Activated T-cell treated with anti-CD3 and anti-CD28 coated beads for 48 hours (primary cell): Measurements from ENCODE around the gene FUCA2.
"Not testable (repeated sequence)": the region's sequence is repeated elsewhere in the genome, so short reads cannot be mapped to it uniquely, and the experiment has no call there.

Experiments
- DNase-seq: peaks from one replicate; pipeline ENCODE4 v3.0.0-alpha.2; 2020; ENCODE audit warnings: low read depth

Gene FUCA2

DNA sequence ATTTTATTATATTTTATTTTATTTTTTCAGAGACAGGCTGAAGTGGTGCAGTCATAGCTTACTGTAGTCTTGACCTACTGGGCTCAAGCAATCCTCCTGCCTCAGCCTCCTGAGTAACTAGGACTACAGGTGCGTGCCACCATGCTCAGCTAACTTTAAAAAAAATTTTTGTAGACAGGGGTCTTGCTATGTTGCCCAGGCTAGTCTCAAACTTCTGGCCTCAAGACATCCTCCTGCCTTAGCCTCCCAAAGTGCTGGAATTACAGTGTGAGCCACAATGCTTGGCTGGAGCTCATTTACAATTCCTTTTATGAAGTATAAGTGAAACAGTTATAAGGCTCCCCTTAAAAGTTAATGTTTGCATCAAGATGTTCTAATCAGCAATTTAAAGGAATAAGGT lies 14.5 kb downstream of the FUCA2 start:
- no peak for DNase-seq

DNA sequence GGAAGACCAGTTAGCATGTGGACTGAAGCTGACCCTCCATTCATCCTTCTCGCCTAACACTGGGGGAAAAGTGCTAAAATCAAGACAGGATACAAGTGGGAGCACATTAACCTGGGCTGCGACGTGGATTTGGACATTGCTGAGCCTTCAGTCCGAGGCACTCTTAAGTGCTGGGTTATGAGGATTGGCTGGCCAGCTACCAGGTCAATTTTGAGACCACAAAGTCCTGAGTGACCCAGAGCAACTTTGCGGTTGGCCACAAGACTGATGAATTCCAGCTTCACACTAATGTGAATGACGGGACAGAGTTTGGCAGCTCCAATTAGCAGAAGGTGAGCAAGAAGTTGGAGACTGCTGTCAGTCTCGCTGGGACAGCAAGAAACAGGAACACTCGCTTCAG lies 20.7 kb downstream of the FUCA2 start:
- no peak for DNase-seq

DNA sequence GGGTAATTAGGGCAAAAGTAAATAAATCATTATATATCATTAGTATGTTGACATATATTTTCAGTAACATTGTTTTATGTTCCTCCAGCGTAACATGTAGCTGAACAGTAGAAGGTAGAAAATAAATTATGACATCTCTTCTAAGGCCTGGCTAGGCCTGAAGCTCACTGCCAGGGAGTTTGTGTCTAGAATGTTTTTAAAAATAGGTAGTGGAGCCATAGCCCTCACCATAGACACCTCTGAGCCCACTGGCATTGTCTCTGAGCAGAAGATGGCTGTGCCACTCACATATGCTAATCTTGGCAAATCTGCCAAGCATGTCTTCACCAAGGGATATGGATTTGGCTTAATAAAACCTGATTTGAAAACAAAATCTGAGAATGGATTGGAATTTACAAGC lies 21.3 kb downstream of the FUCA2 start:
- DNase-seq = no peak

DNA sequence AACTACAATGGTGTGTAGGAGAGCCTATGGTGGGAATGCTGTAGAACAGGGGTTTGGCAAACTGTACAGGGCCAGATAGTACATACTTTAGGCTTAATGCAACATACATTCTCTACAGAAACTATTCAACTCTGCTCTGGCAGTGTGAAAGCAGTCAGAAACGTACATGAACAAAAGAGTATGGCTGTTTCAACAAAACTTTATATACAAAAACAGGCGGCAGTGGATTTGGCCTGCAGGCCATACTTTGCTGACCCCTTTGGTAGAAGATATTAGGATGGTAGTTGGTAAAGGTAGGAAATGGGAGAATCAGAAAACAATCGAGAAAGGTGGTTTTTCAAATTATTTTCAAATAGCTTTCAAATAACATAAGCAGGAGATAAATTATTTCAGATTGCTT lies 24.8 kb downstream of the FUCA2 start:
- no peak for DNase-seq

DNA sequence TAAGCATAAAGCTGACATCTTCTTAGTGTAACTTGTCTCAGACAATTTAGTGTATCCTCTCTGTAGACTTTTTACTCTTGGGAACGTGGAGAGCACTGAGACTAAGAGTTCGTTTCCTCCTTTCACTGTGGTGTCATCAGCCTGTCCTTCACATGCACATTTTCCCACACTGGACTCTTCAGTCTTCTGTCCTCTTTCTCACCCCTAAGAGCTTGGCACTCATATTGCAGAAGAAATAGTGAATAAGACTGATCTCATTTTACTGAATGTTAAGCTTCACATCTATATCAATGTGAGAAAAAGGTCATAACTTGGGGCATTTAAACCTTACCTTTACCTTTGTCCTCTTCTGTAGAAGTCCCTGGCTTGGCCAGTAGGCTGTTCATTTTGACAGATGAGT lies 25.6 kb downstream of the FUCA2 start:
- DNase-seq = no peak

DNA sequence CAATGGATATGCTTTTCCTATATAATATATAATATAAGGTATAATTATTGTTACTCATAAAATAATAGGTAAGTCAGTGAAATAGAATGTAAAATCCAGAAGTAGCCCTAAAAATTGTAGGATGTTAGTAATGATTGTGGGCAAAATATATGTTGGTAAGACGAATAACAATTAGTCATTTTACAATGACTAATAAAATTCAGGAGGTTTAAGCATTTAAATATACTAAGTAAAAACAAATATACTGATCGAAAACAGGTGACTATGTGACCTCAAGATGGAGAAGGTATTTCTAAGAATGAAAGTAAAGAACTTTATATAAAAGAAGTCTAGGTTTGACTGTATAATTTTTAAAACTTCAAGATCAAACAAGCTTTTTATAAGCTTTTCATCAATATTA lies 28.9 kb downstream of the FUCA2 start:
- no peak for DNase-seq

- DNase-seq = no peak
Observed at GRCh38 chr6:143478479-143479062, 32.9 kb downstream of the FUCA2 start.

- no peak for DNase-seq
Observed at GRCh38 chr6:143476545-143476944, 35.0 kb downstream of the FUCA2 start.

- no peak for DNase-seq
Observed at GRCh38 chr6:143471822-143472221, 39.7 kb downstream of the FUCA2 start.

- DNase-seq = not testable (repeated sequence)
Observed at GRCh38 chr6:143468823-143469222, 42.7 kb downstream of the FUCA2 start.

DNA sequence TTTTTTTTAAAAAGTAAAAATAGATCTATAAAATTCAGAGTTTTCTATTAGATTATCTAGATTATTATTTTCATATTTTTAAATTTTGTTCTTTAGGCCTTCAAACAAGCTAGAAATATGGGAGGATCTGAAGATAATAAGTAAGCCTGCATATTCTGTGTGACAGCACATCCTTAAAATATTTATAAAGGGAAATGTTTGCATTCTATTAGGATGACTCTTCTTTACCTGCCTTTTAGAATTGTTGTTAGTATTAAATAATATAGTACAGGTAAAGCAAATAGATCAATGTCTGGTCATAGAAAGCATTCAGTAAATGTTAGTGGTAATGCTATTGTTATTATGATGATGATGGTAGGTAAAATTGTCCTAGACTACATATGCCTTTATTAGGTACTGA lies 43.5 kb downstream of the FUCA2 start:
- DNase-seq = no peak

- DNase-seq = no peak
Observed at GRCh38 chr6:143465546-143465945, 46.0 kb downstream of the FUCA2 start.

GRCh38 chr6:143457563-143458359 lies 53.8 kb downstream of the FUCA2 start:
- DNase-seq = no peak

- no peak for DNase-seq
Observed at GRCh38 chr6:143451531-143451930, 60.0 kb downstream of the FUCA2 start.

DNA sequence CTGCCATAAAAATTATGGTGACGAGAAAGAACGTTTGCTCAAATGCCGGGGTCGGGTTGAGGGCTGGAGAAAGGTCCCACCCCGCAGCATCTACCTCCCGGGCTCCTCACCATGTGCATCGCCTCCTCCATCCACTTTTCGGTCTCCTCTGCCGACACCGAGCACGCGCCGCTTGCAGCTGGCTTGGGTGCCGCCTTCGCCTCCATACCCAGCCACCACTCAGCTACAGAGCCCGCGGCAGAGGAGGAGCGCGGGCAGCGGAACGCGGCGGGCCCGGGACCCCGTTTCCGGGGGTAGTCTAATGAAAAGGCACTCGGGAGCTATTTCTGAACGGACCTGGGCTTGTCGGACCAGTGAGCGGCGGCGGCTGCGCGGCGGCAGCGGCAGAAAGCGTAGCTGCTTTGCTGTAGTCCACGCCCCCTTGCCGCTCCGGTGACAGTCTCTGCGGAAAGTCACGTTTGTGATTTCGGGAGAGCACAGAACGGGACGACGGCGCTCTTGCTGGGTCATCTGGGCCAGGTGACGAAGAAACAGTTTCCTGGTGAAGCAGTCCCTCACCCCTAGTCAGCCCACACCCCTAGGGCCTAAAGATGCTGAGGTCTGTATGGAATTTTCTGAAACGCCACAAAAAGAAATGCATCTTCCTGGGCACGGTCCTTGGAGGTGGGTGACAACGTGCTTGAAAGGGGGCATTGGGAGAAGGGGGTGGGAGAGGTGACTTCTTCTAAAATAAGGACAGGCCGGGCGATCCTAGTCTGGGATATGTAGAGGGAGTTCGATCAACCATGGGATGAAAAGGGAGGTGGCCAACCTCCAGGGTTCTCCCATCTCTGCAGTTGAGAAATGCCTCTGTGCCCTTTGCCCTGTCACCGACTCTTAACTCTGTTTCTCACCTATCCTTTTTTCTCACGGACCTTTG lies 60.8 kb downstream of the FUCA2 start, which contains the start of the genes ADAT2 and PEX3:
Gene ADAT2, minus strand, starts transcription at position 243 of the 919 bp plus-strand sequence. Its CDS starts 37 bp downstream, at position 206.
Gene PEX3, plus strand, starts transcription at position 353 of the 919 bp plus-strand sequence. Its CDS starts 238 bp downstream, at position 591.
- DNase-seq = peak; percentile 93

DNA sequence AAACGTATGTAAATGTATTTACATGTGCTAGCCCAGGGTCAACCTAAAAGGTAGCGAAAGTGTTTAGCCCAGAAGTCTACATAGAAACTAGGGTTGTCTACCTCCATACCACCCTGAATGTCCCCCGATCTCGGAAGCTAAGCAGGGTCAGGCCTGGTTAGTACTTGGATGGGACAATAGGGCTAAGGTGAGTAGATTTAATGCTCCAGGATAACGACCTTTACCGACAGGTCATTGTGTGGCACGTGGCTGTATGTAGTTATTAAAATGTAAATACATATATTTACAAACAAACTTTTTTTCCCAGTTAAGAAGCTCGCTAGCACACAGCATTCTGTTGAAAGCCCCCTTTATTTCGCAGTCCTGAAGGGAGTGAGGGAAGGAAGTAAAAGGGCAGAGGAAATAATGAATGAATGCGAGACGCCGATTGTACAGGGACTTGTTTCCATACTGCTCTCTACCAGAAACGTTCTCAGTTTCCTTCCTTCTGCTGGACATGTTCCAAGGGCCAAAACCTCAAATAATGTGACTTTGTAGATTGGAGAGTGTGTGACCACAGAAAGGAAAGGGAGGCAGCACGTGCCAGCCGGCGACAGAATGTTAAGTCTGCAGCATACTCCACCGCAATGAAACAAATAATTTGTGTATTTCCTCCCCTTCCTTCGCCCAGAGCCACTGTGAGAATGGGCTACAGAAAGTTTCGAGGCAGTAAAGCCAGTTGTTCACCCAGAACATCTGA lies 61.6 kb downstream of the FUCA2 start:
- no peak for DNase-seq

DNA sequence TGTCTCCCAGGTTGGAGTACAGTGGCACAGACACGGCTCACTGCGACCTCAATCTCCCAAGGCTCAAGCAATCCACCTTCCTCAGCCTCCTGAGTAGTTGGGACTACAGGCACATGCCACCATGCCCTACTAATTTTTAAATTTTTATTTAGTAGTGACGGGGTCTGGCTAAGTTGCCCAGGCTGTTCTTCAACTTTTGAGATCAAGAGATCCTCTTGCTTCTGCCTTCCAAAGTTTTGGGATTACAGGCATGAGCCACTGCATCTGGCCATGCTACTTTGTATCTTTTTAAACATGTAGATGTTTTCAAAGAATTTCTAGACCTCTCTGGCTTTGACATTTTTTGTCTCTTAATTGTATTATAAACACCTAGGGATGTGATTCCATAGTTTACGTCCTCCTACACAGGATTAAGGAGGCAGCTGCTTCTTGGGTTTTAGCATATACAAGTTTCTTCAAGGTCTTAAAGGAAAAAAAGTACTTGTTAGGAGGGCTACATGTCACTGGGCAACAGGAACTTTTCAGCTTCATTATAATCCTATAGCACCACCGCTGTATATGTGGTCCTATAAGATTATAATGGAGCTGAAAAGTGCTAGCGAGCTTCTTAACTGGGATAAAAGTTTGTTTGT lies 62.3 kb downstream of the FUCA2 start:
- DNase-seq = no peak

- not testable (repeated sequence) for DNase-seq
Observed at GRCh38 chr6:143447865-143448264, 63.7 kb downstream of the FUCA2 start.
